GM19324 (cell line): Measurements from ENCODE around the gene TLR9.
"Not testable (repeated sequence)": the region's sequence is repeated elsewhere in the genome, so short reads cannot be mapped to it uniquely, and the experiment has no call there.

Source experiments
- ATAC-seq: cut with Tn5 transposase; IDR thresholded peaks from one replicate; pipeline ENCODE4 v1.9.1; 2021; ENCODE audit warnings: mild to moderate bottlenecking, moderate library complexity; ENCODE audit not compliant: unreplicated experiment, low FRiP score

Gene TLR9

GRCh38 chr3:52178537-52178936 is 46.9 kb downstream of the TLR9 start:
- no peak for ATAC-seq

GRCh38 chr3:52178126-52178525 is 47.3 kb downstream of the TLR9 start:
- ATAC-seq, result not testable (repeated sequence)

GRCh38 chr3:52177701-52178042 is 47.8 kb downstream of the TLR9 start:
- no peak for ATAC-seq

- ATAC-seq, result no peak
Observed at GRCh38 chr3:52176951-52177700, 48.3 kb downstream of the TLR9 start.

GRCh38 chr3:52176180-52176752 is 49.2 kb downstream of the TLR9 start:
- no peak for ATAC-seq

GRCh38 chr3:52175416-52176179 is 49.8 kb downstream of the TLR9 start:
- ATAC-seq, result no peak

GRCh38 chr3:52174896-52175295 is 50.5 kb downstream of the TLR9 start:
- ATAC-seq, result no peak

- no peak for ATAC-seq
Observed at GRCh38 chr3:52173101-52173500, 52.3 kb downstream of the TLR9 start.

- ATAC-seq, result no peak
Observed at GRCh38 chr3:52172262-52172757, 53.1 kb downstream of the TLR9 start.

GRCh38 chr3:52171514-52172261 is 53.8 kb downstream of the TLR9 start:
- no peak for ATAC-seq
